Epithelial cell of proximal tubule (primary cell): Measurements from ENCODE around the gene TMEM131. TPM values are rescaled to one million over a fixed set of nuclear protein-coding genes. Genes with fewer than 3 reads are reported as not detected.
"Not testable (repeated sequence)": the region's sequence is repeated elsewhere in the genome, so short reads cannot be mapped to it uniquely, and the experiment has no call there.

Experiments used
- DNase-seq: peaks from one replicate; pipeline ENCODE4 v3.0.0-alpha.2; 2011; ENCODE audit warnings: low read depth
- H3K4me3 ChIP-seq: 2 replicates; pipeline ENCODE4 v1.5.1; 2011; ENCODE audit warnings: low read depth, mild to moderate bottlenecking, low read length
- CTCF ChIP-seq: conservative IDR thresholded peaks from 2 replicates; pipeline ENCODE4 v1.5.1; 2012; ENCODE audit warnings: low read depth, mild to moderate bottlenecking, low read length
- total RNA-seq: library from RNA; depleted of rRNA; stranded (reverse); fragments of >200 nt; gene quantifications from 2 replicates; pipeline ENCODE4 v1.2.3, GENCODE V29; 2015

Gene TMEM131
- total RNA-seq, 1 donor from 2014 or later = 16.0 TPM

DNA sequence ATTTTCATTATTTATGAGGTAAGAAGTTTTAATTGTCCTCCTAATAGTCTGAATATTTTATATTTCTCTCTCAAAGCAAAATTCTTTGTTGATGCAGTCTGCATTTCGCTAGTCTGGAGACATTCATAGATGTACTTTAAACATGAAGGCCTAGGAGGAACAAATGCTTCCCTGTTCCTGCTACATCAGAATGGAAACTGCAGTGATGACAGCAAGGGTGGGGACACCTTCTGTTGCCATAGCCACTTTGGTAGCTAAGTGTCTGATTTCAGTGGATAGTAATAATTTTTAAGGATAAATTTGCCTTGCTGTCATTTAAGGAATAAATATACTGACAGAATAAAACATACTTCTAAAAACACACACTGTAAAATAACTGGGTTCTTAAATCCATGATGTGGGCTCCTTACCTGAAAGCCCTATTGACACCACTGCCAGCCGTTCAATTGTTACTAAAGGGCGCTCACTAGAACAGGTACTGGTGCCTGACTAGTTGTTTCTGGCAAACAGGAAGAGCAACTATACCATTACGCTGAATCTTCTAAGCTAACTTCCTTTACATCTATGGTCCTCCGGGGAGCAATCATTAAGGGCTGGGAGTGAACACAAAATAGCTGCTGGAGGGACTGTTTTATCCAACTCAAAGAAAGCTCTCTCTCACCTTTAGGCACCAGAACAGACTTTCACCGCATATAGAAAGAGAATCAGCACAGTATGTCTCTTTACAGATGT, 88.2 kb downstream of the TMEM131 start:
- DNase-seq = no peak
- no peak overlapping the region for H3K4me3 ChIP-seq
- TF ChIP-seq CTCF = no peak

DNA sequence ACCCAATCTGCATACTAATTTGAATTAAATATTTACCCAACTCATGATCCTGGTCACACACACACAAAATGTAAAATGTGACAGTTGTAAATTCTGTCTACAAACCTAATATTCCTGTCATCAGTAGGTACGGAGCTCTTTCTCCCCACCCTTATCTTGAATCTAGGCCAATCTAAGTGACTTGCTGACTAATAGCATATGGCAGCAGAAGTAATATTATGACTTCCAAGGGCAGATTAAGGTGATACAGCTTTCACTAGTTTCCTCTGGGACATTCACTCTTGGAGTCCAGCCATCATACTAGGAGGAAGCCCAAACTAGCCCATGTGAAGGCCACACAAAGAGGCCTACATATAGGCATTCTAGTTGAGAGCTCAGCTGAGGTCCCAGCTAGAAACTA, 89.4 kb downstream of the TMEM131 start:
- no peak for TF ChIP-seq CTCF
- DNase-seq = no peak
- no peak overlapping the region for H3K4me3 ChIP-seq

- DNase-seq = no peak
- TF ChIP-seq CTCF = no peak
- no peak overlapping the region for H3K4me3 ChIP-seq
Measured at GRCh38 chr2:97905294-97905693, 90.5 kb downstream of the TMEM131 start.

DNA sequence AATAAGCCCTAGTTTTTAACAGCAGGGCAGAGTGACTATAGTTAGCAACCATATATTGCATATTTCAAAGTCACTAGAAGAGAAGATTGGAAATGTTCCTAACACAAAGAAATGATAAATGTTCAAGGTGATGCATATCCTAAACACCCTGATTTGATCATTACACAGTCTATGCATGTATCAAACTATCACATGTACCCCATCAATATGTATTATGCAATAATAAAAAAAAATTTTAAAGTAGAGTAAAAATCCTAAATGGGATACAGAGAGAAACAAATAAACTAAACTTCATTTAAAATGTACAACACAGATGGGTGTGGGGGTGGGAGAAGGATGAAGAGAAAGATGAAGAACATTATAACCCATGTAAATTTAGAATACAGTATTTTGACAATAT, 93.9 kb downstream of the TMEM131 start:
- TF ChIP-seq CTCF = no peak
- no peak for DNase-seq
- no peak overlapping the region for H3K4me3 ChIP-seq

DNA sequence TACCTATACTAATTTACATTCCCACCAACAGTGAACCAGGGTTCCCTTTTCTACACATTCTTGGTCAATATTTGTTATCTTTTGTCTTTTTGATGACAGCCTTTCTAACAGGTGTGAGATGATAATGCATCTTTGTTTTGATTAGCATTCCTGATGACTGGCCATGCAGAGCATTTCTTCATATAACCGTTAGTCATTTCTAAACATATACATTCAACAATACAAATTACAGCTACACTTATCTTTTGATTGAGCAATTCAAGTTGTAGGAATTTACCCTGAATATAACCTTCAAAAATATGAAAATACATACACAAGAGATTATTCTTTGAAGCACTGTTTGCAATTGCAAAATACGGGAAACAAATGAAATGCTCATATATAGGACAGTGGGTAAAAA, 94.9 kb downstream of the TMEM131 start:
- DNase-seq = no peak
- TF ChIP-seq CTCF = no peak
- H3K4me3 ChIP-seq = no peak overlapping the region

DNA sequence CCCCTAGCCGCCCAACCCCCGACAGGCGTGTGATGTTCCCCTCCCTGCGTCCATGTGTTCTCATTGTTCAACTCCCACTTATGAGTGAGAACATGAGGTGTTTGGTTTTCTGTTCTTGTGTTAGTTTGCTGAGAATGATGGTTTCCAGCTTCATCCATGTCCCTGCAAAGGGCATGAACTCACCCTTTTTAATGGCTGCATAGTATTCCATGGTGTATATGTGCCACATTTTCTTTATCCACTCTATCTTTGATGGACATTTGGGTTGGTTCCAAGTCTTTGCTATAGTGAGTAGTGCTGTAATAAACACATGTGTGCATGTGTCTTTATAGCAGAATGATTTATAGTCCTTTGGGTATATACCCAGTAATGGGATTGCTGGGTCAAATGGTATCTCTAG, 102.7 kb downstream of the TMEM131 start:
- H3K4me3 ChIP-seq = not testable (repeated sequence)

DNA sequence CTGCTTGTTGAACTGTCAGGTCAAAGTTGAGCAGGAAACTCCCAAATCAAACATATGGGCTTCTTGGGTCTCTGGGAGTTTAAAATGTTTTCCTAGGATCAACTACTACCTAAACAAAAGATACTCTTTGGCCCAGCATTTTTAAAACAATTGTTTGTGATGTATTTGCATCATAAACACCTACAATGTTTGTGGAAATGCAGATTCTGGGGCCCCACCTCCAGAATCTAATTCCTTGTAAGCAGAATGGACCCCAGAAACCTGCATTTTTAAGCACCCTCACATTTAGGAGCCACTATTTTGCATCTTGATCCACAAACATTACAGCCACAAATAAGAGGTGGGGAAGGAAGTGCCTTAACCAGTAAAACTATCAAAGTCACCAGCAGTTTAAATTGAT, 104.1 kb downstream of the TMEM131 start:
- TF ChIP-seq CTCF = no peak
- no peak for DNase-seq
- H3K4me3 ChIP-seq = no peak overlapping the region

More for the DNA sequence above, 102.7 kb downstream of the TMEM131 start:
- not testable (repeated sequence) for DNase-seq
